ENCODE measurements around the gene SLC6A16.

SLC6A16 gene

DNA sequence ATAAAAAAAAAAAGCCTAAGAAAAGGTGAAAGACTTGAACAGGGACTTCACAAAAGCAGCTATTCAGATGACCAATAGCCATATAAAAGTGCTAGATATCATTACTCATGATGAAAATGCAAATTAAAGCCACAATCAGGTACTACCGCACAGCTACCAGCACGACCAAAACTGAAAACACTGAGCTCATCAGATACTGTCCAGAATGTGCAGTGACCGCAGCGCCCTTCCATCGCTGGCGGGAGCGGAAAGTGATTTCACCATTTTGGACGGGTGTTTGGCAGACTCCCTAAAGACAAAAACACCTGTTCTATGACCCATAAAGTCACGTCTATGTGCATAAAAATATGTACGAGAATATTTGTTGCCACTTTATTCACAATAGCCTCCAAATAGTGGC, 60.7 kb downstream of the SLC6A16 start:
- no peak for DNase-seq

DNA sequence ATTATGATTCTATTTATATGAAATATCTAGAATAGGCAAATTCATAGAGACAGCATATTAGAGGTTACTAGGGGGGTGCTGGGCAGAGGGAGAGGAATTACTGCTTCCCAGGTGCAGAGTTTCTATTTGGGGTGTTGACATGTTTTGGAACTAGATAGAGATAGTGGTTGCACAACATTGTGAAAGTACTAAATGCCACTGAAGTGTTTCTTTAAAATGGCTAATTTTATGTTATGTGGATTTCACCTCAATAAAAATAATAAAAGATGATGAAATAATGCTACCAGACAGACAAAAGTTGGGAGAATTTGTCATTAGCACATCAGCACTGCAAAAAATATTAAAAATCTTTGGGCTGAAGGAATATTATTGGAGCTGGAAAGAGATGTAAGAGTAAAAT, 63.4 kb downstream of the SLC6A16 start:
- no peak for DNase-seq

DNA sequence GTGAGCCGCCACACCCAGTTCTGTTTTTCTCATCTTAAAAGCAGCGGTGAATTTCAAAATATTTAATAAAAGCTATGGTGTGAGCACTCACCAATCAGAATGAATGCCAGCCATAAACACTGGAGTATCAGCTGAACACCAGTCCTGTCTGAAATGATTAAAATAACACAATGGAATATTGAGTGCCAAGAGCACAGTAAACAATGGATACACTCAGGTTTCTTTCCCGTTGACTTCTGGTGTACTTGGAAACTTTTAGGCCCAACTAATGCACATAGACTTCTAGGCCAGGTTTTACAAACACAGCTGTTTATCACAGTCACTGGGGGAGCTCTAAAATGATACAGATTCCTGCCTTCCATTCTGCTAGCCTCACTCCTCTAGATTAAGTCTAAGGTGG, 68.3 kb downstream of the SLC6A16 start:
- DNase-seq: no peak

DNA sequence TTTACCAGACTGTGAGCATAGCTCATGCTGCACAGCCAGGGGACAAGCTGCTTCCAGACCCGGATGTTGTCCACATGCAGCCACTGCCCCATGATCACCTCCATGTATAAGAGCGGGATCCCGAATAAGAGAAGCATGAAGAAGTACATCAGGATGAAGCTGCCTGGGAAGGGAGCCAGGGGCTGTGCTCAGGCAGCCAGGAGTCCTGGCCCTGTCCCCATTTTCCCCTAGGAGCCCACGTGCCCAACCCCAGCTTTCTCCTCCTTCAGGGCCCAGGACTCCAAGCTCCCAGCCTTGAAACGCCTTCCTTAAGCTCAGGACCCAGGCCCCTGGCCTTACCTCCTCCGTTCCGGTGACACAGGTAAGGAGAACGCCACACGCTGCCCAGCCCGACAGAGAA, 69.3 kb downstream of the SLC6A16 start:
- DNase-seq: no peak

DNA sequence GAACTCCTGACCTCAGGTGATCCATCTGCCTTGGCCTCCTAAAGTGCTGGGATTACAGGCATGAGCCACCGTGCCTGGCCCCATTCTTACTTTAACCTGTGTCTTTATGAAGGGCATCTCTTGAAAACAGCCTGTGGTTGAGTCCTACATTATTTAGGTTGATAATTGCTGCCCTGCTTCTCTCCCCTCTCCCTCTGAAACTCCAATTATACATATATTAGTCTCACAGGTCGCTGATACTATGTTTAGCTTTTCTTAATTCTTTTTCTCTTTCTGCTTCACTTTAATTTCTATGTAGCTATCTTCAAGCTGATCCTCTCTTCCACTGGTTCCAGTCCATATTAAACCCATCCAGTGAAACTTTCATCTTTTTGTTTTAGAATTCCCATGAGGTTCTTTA, 75.1 kb downstream of the SLC6A16 start:
- DNase-seq: no peak

DNA sequence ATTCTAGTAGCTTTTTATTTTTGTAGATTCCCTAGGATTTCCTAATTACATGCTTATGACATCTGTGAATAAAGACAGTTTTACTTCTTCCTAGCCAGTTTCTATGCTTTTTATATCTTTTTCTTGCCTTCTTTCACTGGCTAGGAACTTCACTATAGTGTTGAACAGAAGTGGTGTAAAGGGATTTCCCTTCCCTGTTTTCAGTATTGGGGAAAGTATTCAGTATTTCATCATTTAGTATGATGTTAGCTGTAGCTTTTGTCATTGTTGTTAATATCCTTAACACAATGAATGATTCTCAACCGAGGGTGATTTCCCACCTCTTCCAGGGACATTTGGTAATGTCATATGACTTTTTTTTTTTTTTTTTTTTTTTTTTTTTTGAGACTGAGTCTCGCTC, 77.3 kb downstream of the SLC6A16 start:
- no peak for DNase-seq

DNA sequence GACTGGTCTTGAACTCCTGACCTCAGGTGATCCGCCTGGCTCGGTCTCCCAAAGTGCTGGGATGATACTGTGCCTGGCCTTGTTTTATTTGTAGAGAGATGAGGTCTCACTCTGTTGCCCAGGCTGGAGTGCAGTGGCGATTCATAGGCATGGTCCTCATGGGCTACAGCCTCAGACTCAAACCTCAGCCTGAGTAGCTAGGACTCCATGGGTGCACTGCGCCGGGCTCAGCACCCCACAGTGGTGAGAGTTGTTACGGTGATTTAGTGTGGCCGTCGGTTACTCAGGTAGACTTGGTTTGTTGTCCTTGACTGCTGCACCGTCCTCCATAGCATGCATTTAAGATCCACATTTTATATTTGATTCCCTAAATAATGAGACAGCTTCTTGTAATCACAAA, 80.7 kb downstream of the SLC6A16 start:
- no peak for DNase-seq

DNA sequence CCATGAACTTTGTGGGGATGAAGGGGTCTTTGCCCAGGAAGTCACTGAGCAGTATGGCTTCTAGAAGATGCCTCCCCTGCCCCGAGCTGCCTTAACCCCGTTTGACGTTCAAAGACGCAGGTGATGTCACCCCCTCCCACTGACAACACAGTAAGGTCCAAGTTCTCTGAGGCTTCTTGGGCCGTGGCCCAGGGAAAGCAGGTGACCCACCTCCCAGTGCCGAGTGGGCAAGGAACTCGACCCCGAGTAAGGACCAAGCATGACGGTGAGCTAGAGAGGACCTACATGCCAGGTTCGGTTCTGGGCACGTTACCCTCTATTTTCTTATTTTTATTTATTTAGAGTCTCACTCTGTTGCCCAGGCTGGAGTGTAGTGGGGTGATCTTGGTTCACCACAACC, 81.3 kb downstream of the SLC6A16 start:
- DNase-seq: no peak

DNA sequence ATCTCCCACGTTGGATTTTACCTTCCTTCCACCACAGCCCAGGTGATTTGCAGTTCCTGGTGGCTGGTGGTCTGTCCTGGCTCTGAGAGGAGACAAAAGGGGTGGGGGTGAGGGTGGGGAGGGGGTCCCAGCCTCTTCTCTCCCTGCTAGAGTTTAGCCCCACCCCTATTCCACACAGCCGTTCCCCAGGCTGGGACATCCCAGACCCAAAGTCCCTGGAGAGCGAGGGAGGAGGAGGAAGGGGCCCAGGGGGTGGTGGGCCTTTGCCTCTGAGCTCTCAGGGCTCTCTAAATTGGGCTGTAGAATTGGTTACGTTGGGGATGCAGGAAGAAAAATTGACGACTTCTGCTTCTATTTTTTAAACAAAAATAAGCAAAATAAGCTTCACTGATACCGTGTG, 81.9 kb downstream of the SLC6A16 start:
- DNase-seq: no peak

DNA sequence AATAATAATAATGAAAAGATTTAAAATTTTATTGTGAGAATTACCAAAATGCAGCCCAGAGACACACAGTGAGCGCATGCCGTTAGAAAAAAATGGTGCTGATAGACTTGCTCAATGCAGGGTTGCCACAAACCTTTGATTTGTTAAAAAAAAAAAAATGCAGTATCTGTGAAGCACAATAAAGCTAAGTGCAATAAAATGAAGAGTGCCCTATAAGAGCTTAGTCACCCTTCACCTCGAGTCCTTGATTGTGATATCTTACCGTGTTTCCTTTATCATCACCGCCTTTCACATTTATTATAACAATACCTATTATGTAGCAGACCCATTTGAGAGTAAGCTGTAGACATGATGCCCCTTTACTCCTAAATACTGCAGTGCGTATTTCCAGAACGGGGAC, 83.2 kb downstream of the SLC6A16 start:
- no peak for DNase-seq

Measured in effector CD8-positive, alpha-beta T cell (primary cell).